NT2/D1 (cell line): Measurements from ENCODE around the gene CNTN5.

Experiments
- SUZ12 ChIP-seq: IDR thresholded peaks from 2 replicates; pipeline ENCODE4 v1.6.1; 2011; ENCODE audit not compliant: insufficient read length, insufficient read depth; ENCODE audit errors: extremely low read depth
- YY1 ChIP-seq: IDR thresholded peaks from 2 replicates; pipeline ENCODE4 v1.6.1; 2011; ENCODE audit not compliant: insufficient read length, insufficient read depth
- ZNF274 ChIP-seq: IDR thresholded peaks from 2 replicates; pipeline ENCODE4 v1.6.1; 2011; ENCODE audit warnings: mild to moderate bottlenecking, low read depth, low read length

DNA sequence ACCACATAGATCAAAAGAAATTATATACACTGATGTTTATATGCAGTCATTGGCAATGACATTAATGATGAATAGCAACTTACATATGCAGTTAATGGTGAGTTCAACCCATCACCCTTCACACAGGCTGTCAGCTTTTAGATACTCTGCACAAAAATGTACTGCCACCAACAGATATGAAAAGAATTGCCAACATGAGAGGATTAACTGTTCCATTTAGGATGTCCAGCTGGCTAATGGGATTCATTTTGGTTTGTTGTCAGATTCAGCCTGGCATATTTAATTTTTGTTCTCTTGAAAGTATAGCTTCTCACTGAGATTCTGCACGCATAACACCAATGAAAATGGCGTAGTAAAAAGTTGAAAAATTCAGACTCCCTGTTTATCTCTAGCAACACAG is 1112.4 kb downstream of the CNTN5 start:
- TF ChIP-seq SUZ12, result no peak
- TF ChIP-seq ZNF274, result no peak
- no peak for TF ChIP-seq YY1
